Stimulated activated CD4-positive, alpha-beta T cell treated with anti-CD3 and anti-CD28 coated beads, Interleukin-12 subunit alpha, Interleukin-12 subunit beta, amount 100 ng/mL, for 24 hours (primary cell): ENCODE results near the gene EPHA2.

Source experiments
- DNase-seq, 2 experiments: peaks; one replicate each; pipeline ENCODE4 v3.0.0-alpha.2; 2020; ENCODE audit warnings: low read depth in 2 of 2

The EPHA2 gene

GRCh38 chr1:16134906-16135305 lies 21.0 kb downstream of the EPHA2 start:
- DNase-seq: no peak

DNA sequence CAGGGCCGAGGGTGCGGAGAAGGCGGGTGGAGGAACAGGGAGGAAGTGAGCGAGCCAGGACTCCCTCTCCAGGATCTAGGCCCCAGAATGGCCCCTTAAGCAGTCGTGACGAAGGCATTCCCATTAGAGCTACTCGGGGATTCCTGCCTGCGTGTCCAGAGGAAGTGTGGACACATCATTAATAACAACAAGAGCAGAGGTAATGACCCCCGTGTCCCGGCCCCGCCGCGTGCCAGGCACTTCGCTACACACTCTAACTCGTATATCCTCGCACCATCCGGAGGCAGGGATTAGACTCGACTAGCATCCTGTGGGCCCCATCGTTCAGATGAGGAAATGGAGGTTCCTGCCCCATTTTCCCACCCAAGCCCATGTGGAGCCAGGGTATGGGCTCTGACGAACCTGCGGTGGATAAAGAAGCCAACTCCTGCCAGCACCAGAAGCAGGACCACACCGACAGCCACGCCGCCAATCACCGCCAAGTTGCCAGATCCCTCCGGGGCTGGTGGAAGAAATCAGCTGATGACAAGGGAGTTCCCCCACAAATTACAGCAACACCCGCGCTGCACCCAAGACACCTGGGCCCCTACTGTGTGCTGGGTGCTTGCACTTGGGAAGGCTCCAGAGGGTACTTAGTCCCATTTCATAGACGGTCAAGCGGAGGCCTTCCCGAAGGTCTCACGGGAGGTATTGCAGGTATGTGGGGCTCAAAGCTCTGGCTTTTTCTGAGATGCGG lies 21.6 kb downstream of the EPHA2 start:
- DNase-seq: no peak

- no peak for DNase-seq
Measured at GRCh38 chr1:16133007-16133961, 22.6 kb downstream of the EPHA2 start.

DNA sequence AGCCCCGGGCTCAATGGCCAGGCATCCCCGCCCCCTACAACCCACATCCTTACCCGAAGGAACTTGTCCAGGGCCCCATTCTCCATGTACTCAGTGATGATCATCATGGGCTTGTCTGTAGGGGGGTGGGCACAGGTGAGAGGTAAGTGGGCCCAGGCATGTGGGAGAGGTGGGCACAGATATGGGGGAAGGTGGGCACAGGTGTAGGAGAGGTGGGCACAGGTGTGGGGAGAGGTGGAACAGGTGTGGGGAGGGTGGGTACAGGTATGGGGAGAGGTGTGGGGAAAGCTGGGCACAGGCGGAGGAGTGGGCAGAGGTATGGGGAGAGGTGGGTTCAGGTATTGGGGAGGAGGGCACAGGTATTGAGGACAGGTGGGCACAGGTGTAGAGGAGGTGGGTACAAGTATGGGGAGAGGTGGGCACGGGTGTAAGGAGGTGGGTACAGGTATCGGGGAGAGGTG lies 23.5 kb downstream of the EPHA2 start:
- no peak for DNase-seq

DNA sequence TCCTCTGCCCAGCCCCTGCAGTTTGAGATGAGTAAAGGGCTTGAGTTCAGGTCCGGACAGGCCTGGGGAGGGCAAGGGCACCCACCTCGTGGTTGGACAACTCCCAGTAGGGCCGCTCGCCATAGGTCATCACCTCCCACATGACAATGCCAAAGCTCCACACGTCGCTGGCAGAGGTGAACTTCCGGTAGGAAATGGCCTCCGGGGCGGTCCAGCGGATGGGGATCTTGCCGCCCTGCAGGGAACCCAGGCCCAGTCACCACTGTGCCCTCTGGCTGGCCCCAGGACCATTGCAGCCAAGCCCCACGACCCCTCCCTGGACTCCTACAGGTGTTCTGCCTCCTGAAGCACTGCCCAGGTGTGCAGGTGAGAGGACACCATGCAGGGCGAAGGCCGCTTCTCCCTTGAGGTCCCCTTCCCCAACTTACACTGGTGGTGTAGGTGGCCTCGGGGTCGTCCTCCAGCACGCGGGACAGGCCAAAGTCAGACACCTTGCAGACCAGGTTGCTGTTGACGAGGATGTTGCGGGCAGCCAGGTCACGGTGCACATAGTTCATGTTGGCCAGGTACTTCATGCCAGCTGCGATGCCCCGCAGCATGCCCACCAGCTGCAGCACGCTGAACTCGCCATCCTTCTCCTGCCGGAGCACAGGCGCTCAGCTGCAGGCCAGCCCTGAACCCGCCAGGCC lies 24.1 kb downstream of the EPHA2 start:
- DNase-seq: no peak

DNA sequence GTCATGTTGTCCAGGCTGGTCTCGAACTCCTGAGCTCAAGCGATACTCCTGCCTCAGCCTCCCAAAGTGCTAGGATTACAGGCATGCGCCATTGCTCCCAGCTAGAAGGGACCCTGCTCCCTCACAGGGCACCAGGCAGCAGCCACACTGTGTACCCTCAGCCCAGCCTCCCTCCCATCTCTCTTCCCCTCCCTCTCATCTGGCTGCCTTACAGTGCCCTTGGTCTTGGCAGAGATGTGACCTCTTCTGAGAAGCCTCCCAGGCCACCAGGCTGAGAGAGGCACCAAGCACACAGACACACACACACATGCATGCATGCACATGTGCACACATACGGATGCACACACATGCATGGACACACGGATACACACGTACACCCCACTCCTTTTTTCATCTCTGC lies 25.0 kb downstream of the EPHA2 start:
- DNase-seq: no peak

- no peak for DNase-seq
Measured at GRCh38 chr1:16129921-16130543, 25.8 kb downstream of the EPHA2 start.

DNA sequence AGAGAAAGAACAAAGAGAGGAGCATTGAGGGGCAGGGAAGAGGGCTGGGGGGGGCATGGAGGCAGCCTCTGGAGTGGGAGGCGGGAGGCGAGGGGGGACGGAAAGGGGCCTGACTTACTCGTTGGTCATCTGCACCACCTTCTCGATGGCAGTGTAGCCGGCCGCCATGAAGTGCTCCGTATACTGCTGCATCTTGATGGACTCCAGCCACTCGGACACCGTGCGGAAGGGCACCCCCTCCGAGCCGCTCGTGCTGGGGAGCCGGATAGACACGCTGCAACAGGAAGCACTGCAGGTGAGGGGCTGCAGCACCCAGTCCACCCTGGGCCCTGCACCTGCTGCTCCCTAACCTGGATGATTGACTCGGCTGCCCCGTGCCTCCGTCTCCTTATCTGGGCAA lies 26.6 kb downstream of the EPHA2 start:
- no peak for DNase-seq

- DNase-seq: no peak
Measured at GRCh38 chr1:16128338-16128741, 27.5 kb downstream of the EPHA2 start.

- DNase-seq: no peak
Measured at GRCh38 chr1:16127676-16128337, 28.1 kb downstream of the EPHA2 start.

DNA sequence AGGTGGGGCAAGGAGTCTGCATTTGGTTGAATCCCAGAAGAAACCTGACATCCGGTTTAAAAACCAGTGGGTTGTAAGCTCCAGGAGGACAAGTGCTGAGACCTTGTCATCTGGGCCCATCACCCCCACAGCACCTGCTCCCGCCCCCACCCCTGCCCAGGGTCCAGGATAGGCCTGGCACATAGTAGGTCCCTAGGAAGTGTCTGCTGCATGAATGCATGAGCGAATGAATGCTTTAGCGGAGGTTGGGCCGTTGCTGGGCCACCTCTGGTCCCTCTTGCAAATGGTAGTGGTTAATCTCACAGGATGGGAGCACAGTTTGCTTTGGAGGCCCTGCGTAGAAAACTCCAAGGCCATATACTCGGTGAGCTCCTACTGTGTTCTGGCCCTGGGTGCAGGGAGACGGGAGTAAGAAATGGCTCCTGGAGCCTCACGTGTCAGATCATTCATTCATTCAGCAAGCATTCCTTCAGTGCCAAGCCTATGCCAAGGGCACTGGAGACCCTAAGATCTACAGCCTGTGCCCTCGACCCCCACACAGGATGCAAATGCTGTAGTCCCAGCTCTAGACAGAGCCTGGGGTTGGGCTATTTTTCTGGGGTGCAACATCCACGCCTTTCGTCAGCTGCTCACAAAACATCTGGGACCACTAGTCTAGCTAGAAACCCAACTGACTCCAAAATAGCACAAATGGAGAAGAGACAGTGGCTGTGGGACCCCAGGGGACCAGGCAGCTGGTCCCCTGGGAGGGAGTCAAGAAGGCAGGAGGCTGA lies 28.9 kb downstream of the EPHA2 start:
- no peak for DNase-seq

GRCh38 chr1:16126160-16126559 lies 29.7 kb downstream of the EPHA2 start:
- DNase-seq: no peak

DNA sequence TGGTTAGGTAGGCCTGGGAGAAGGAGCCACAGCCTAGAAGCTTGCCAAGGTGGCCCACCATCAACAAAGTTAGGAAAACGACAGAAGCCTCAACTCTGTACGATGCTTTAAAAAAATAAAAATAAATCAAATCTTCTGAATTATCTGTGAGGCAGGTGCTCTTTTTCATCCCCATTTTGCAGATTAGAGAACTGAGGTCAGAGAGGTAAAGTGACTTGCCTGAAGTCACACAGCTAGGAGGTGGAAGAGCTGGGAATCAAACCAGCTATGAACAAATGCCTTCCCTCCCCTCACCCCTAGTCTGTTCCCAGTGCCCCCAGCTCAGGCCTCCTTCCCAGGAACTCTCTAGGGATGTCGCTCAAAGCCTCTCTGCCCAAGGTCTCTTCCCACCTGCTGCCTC lies 30.4 kb downstream of the EPHA2 start:
- no peak for DNase-seq

- no peak for DNase-seq
Measured at GRCh38 chr1:16125088-16125470, 30.8 kb downstream of the EPHA2 start.

GRCh38 chr1:16124377-16125087 lies 31.3 kb downstream of the EPHA2 start:
- DNase-seq: no peak

- DNase-seq: peak in 1 of 2 experiments; percentile 32
Measured at GRCh38 chr1:16122916-16123315, 33.0 kb downstream of the EPHA2 start.

DNA sequence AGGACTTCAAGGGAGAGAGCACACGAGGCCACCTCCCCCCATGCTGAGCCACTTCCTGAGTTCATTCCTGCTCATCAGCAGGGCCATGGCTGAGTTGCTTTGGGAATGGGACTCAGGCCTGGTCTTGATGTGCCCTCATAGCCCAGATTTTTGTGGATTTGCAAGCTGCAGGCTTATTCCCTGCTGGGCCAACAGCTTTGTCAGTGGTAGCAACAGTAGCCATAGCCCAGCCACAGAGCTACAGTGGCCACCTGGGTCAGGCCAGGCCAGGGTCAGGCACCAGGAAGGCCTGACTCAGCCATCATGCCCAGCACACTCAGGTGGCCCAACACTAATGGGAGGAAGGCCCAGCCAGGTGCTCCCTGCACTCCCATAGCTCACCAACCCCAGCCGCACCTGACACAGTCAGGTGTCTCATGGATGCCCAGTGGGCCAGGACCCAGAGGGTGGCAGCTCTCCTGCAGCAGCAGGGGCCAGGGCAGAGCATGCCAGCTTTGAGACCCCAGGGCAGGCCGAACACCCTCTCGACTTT lies 33.5 kb downstream of the EPHA2 start:
- DNase-seq: no peak

DNA sequence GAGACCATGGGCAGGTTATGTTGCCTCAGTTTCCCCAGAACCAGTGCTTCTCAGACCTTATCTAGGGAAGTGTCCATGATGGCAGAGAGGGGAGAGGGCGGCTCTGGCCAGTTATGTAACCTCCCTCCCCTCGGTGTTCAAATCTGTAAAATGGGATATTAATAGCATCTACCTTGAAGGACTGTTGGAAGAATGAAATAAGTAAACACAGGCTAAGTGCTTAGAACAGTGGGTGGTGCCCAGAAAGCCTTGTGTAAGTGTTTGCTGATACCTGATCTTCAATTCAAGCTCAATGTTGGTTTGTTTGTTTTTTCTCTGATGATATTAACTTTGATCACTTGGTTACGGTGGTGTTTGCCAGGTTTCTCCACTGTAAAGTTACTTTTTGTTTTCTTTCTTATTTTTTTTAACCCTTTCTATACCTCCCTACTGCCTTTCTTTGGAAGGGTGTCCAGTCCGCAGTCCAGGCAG lies 34.9 kb downstream of the EPHA2 start:
- DNase-seq: no peak

DNA sequence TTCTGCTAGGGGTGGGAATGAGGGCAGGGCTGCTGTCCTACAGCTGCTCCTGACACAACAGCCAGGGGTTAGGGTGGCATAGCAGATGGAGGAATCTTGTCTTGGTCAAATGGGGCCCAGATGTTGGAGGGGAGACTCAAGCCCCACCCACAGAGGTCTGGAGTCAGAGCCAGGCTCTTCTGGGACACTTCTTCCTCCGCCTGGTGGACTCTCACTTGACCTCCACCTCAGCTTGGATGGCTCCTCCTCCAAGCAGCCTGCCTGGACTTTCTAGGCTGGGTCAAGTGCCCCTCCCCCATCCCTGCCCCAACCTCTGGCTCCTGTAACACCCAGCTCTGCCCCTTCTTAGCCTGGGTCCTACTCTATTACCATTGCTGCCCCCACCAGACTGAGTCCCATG lies 35.5 kb downstream of the EPHA2 start:
- DNase-seq: no peak
